MM.1S (cell line): ENCODE data around the gene GPR161.

Experiments used
- DNase-seq: peaks from one replicate; pipeline ENCODE4 v3.0.0-alpha.2; 2015
- H2AFZ ChIP-seq: fragments of 300-600 bp; sonication (generic); 2 replicates; pipeline ENCODE4 v1.6.0; 2016; ENCODE audit warnings: antibody characterized with exemption, low read length
- H3F3A ChIP-seq: fragments of 300-600 bp; sonication (generic); 2 replicates; pipeline ENCODE4 v1.6.1; 2016; ENCODE audit warnings: mild to moderate bottlenecking, antibody characterized with exemption, low read length, moderate library complexity, mixed read lengths; ENCODE audit not compliant: insufficient read depth
- H3K27ac ChIP-seq: fragments of 300-600 bp; sonication (generic); 2 replicates; pipeline ENCODE4 v1.5.1; 2016; ENCODE audit warnings: mild to moderate bottlenecking, low read length
- H3K27me3 ChIP-seq: fragments of 300-600 bp; sonication (generic); replicated peaks from 2 replicates; pipeline ENCODE4 v1.6.0; 2016; ENCODE audit warnings: low read length; ENCODE audit not compliant: insufficient read depth
- H3K36me3 ChIP-seq: fragments of 300-600 bp; sonication (generic); replicated peaks from 2 replicates; pipeline ENCODE4 v1.6.1; 2016; ENCODE audit warnings: mild to moderate bottlenecking, low read length, mixed read lengths; ENCODE audit not compliant: insufficient read depth
- H3K4me1 ChIP-seq: fragments of 300-600 bp; sonication (generic); 2 replicates; pipeline ENCODE4 v1.6.1; 2016; ENCODE audit warnings: low read length, mixed read lengths
- H3K4me2 ChIP-seq: fragments of 300-600 bp; sonication (generic); 2 replicates; pipeline ENCODE4 v1.6.0; 2016; ENCODE audit warnings: low read depth, low read length
- H3K4me3 ChIP-seq: fragments of 300-600 bp; sonication (generic); 2 replicates; pipeline ENCODE4 v1.5.1; 2016; ENCODE audit warnings: low read length, mixed read lengths
- H3K79me2 ChIP-seq: fragments of 300-600 bp; sonication (generic); 2 replicates; pipeline ENCODE4 v1.6.1; 2016; ENCODE audit warnings: mixed run types, low read length, mixed read lengths
- H3K9ac ChIP-seq: fragments of 300-600 bp; sonication (generic); 2 replicates; pipeline ENCODE4 v1.6.1; 2016; ENCODE audit warnings: low read length, mixed read lengths
- H3K9me2 ChIP-seq: fragments of 300-600 bp; sonication (generic); replicated peaks from 2 replicates; pipeline ENCODE4 v1.6.1; 2016; ENCODE audit warnings: mild to moderate bottlenecking, low read length, mixed read lengths; ENCODE audit not compliant: insufficient read depth
- H3K9me3 ChIP-seq: fragments of 300-600 bp; sonication (generic); replicated peaks from 2 replicates; pipeline ENCODE4 v1.6.1; 2016; ENCODE audit warnings: mild to moderate bottlenecking, low read length, mixed read lengths; ENCODE audit not compliant: insufficient read depth
- H4K20me1 ChIP-seq: fragments of 300-600 bp; sonication (generic); 2 replicates; pipeline ENCODE4 v1.6.1; 2016; ENCODE audit warnings: mild to moderate bottlenecking, low read length, moderate library complexity, mixed read lengths; ENCODE audit not compliant: insufficient read depth
- EZH2 ChIP-seq: fragments of 300-600 bp; sonication (generic); optimal IDR thresholded peaks from 2 replicates; pipeline ENCODE3; 2017; ENCODE audit warnings: low read depth, mild to moderate bottlenecking, antibody characterized with exemption, low read length, mixed read lengths
- EZH2phosphoT487 ChIP-seq: fragments of 300-600 bp; sonication (generic); IDR thresholded peaks from 2 replicates; pipeline ENCODE4 v1.6.1; 2018; ENCODE audit warnings: antibody characterized with exemption, low read length
- TF ChIP-seq, protein P1 (sequence below): fragments of 300-600 bp; sonication (generic); IDR thresholded peaks from 2 replicates; pipeline ENCODE4 v1.5.1; 2016; ENCODE audit warnings: antibody characterized with exemption, low read length, mixed read lengths

GPR161 gene

DNA sequence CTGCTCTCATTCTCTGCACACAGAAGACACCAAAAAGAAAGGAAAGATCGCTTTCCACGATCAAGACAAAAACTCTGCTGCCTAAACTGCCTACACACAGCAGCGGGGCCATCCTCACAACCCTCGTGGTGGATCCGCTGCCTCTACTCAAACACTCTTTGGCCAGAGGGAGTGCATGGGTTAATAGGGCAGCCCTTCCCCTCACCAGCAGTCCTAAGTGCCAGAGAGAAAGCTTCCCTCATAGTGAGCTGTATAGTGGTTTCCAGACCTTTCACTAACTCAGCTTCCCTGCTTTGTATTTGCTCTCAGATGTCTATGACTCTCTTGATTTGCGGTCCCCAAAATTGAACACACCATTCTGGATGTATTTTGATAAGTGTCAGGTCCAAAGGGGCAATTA is 30.9 kb downstream of the GPR161 start:
- Histone ChIP-seq H3F3A (no peaks in the 10 kb centered on the region), H4K20me1 (no peaks in the 10 kb centered on the region), H3K27me3 (no peaks in the 10 kb centered on the region), H3K9me2 (no peaks in the 10 kb centered on the region), H3K36me3 (no peaks in the 10 kb centered on the region), H3K4me2 (no peak overlapping the region), H3K9ac (no peak overlapping the region), H3K27ac (no peak overlapping the region), H3K4me3 (no peak overlapping the region), H3K4me1 (no peaks in the 10 kb centered on the region), H3K9me3 (no peaks in the 10 kb centered on the region), H3K79me2 (no peaks in the 10 kb centered on the region), H2AFZ (no peak overlapping the region)
- TF ChIP-seq EZH2: no peak
- TF ChIP-seq, protein P1, sequence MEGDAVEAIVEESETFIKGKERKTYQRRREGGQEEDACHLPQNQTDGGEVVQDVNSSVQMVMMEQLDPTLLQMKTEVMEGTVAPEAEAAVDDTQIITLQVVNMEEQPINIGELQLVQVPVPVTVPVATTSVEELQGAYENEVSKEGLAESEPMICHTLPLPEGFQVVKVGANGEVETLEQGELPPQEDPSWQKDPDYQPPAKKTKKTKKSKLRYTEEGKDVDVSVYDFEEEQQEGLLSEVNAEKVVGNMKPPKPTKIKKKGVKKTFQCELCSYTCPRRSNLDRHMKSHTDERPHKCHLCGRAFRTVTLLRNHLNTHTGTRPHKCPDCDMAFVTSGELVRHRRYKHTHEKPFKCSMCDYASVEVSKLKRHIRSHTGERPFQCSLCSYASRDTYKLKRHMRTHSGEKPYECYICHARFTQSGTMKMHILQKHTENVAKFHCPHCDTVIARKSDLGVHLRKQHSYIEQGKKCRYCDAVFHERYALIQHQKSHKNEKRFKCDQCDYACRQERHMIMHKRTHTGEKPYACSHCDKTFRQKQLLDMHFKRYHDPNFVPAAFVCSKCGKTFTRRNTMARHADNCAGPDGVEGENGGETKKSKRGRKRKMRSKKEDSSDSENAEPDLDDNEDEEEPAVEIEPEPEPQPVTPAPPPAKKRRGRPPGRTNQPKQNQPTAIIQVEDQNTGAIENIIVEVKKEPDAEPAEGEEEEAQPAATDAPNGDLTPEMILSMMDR: no peak
- no peak for DNase-seq

DNA sequence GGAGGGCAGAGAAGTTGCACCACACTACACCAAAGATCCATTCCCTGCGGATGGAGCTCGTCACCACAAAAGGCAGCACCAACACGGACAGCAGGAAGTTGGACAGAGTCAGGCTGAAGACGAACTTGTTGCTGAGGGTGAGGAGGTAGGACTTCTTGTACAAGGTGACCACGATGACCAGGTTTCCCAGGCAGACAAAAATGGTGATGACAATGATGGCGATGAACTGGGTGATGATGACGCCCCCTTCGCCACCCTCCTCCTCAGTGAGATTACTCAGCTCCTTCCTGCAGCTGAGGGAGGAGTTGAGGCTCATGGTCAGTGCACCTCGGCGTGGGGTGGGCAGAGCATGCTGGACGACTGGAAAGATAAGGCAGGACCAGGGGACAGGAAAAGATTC is 32.2 kb downstream of the GPR161 start:
- Histone ChIP-seq H3K4me1 (no peaks in the 10 kb centered on the region), H3K9me2 (no peaks in the 10 kb centered on the region), H4K20me1 (no peaks in the 10 kb centered on the region), H3K9ac (no peak overlapping the region), H3K79me2 (no peaks in the 10 kb centered on the region), H2AFZ (no peak overlapping the region), H3K27me3 (no peaks in the 10 kb centered on the region), H3K4me2 (no peak overlapping the region), H3F3A (no peaks in the 10 kb centered on the region), H3K36me3 (no peaks in the 10 kb centered on the region), H3K27ac (no peak overlapping the region), H3K4me3 (no peak overlapping the region), H3K9me3 (no peaks in the 10 kb centered on the region)
- no peak for DNase-seq
- no peak for TF ChIP-seq EZH2phosphoT487
- no peak for TF ChIP-seq EZH2
- TF ChIP-seq, protein P1: no peak

DNA sequence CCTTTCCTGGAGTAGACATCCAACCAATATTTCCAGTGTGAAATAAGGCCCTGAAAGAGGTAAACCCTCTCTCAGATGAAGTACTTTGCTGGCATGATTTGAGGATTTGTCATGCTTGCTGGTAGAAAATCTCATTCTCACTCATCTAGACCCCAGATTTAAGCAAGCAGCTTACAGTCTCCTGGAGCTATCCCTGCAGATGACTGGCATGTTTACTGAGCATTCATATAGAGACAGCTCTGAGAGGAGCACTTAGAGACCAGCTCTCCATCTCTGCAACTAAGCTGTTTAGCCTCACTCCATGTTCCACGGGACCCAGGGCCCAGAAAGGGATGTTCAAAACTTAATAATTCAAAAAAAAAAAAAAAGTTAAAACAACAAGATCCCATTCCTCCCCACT is 34.2 kb downstream of the GPR161 start:
- no peak overlapping the region for H3K27ac ChIP-seq
- H3K36me3 ChIP-seq: no peaks in the 10 kb centered on the region
- no peak overlapping the region for H3K9ac ChIP-seq
- no peak for DNase-seq
- no peaks in the 10 kb centered on the region for H3K4me1 ChIP-seq
- H3K9me3 ChIP-seq: no peaks in the 10 kb centered on the region
- no peaks in the 10 kb centered on the region for H4K20me1 ChIP-seq
- H3K4me2 ChIP-seq: no peak overlapping the region
- no peaks in the 10 kb centered on the region for H3K27me3 ChIP-seq
- TF ChIP-seq EZH2 (no peak), EZH2phosphoT487 (no peak)
- TF ChIP-seq, protein P1: no peak
- H3F3A ChIP-seq: no peaks in the 10 kb centered on the region
- H3K79me2 ChIP-seq: no peaks in the 10 kb centered on the region
- H3K9me2 ChIP-seq: no peaks in the 10 kb centered on the region
- no peak overlapping the region for H3K4me3 ChIP-seq
- no peak overlapping the region for H2AFZ ChIP-seq

DNA sequence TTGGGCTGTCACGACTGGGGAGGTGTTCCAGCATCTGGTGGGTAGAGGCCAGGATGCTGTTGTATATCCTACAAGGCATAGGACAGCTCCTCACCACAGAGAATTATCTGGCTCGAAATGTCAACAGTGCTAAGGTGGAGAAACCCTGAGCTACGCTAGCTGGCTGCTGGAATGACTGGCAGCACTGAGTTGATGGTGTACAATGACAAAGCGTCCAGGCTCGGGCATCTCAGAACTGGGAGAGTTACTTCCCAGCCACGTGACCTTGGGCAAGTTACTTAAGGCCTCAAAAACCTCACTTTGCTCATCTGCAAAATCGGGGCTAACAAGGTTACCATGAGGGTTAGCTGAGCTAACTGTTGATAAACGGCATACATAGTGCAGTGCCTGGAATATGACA is 35.4 kb downstream of the GPR161 start:
- Histone ChIP-seq H4K20me1 (no peaks in the 10 kb centered on the region), H3K27ac (no peak overlapping the region), H3K9me3 (no peaks in the 10 kb centered on the region), H3K36me3 (no peaks in the 10 kb centered on the region), H3F3A (no peaks in the 10 kb centered on the region), H3K79me2 (no peaks in the 10 kb centered on the region), H2AFZ (no peak overlapping the region), H3K4me2 (no peak overlapping the region), H3K4me3 (no peak overlapping the region), H3K9me2 (no peaks in the 10 kb centered on the region), H3K9ac (no peak overlapping the region), H3K4me1 (no peaks in the 10 kb centered on the region), H3K27me3 (no peaks in the 10 kb centered on the region)
- TF ChIP-seq EZH2phosphoT487 (no peak), EZH2 (no peak)
- TF ChIP-seq, protein P1: no peak
- no peak for DNase-seq
